Ectodermal cell (in vitro differentiated cells): ENCODE measurements around the gene CPE.

ENCODE experiments used
- H3K27ac ChIP-seq: 2 replicates; pipeline ENCODE4 v1.7.0; 2013; ENCODE audit warnings: mild to moderate bottlenecking, low read depth, low read length; ENCODE audit not compliant: insufficient read depth, poor library complexity, severe bottlenecking
- H3K27me3 ChIP-seq: 2 replicates; pipeline ENCODE4 v1.7.0; 2013; ENCODE audit warnings: mild to moderate bottlenecking, low read length; ENCODE audit not compliant: insufficient read depth, control insufficient read depth, poor library complexity, severe bottlenecking
- H3K36me3 ChIP-seq: one replicate; pipeline ENCODE4 v1.7.0; 2013; ENCODE audit warnings: low read length; ENCODE audit not compliant: control insufficient read depth, insufficient read depth
- H3K4me1 ChIP-seq: one replicate; pipeline ENCODE4 v1.7.0; 2013; ENCODE audit warnings: low read length; ENCODE audit not compliant: control insufficient read depth, insufficient read depth
- H3K4me3 ChIP-seq: 2 replicates; pipeline ENCODE4 v1.7.0; 2013; ENCODE audit warnings: low read depth, low read length, control low read depth; ENCODE audit not compliant: insufficient read depth
- H3K9me3 ChIP-seq: 2 replicates; pipeline ENCODE4 v1.7.0; 2013; ENCODE audit warnings: mild to moderate bottlenecking, low read length, moderate library complexity; ENCODE audit not compliant: control insufficient read depth
- WGBS, 2 experiments: methylation state at CpG; one replicate each; pipeline ENCODE4 v1.1.7; 2013; ENCODE audit warnings: missing lambda C conversion rate in 2 of 2; 5-methylcytosine and 5-hydroxymethylcytosine counted together

The CPE gene

GRCh38 chr4:165383591-165384073 is 4.8 kb downstream of the CPE start:
- H3K36me3 ChIP-seq: no peaks in the 10 kb centered on the region
- no peak overlapping the region for H3K27ac ChIP-seq
- no peak overlapping the region for H3K4me3 ChIP-seq
- H3K4me1 ChIP-seq: peaks cover 37% of the 10 kb centered on the region
- H3K27me3 ChIP-seq: peaks cover 15% of the 10 kb centered on the region
- H3K9me3 ChIP-seq: no peaks in the 10 kb centered on the region
- WGBS, 2 experiments: 72 to 79% methylated on average over 4 of the region's 4 CpGs

DNA sequence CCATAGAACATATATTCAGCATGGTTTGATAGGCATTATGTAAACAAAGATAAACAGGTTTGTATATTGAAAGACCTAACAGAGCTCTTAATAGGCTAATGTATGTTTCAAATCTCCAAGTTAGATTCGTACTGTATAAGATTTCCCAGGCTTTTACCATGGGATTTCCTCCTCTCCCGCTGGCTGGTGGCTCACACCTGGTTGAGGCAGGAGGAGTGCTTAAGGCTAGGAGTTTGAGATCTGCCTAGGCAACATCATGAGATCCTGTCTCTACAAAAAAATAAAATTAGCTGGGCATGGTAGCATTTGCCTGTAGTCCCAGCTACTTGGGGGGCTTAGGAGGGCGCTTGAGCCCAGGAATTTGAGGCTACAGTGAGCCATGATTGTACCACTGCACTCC is 5.4 kb downstream of the CPE start:
- Histone ChIP-seq H3K27ac (no peak overlapping the region), H3K36me3 (no peaks in the 10 kb centered on the region), H3K4me1 (peaks cover 37% of the 10 kb centered on the region), H3K27me3 (peaks cover 12% of the 10 kb centered on the region), H3K4me3 (no peak overlapping the region), H3K9me3 (no peaks in the 10 kb centered on the region)
- WGBS, 2 experiments: 89 to 90% methylated on average over 3 of the region's 3 CpGs

DNA sequence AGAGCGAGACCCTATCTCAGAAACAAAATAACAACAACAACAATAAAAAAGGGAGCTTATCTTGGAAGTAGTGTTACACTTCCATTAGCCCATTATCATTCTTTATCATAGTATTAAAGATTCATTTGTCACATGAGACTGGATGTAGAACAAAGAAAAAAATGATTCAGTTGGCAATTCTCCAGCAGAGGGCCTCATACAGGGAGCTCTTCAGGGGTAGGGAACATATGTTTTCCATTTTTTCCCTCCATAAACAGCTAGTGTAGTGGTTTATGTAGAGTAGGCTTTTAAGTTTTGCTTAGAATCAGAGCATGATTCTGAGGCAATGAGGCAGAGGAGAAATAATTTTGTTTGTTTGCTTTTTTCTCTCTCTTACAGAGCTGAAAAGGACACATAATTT is 5.8 kb downstream of the CPE start:
- no peaks in the 10 kb centered on the region for H3K36me3 ChIP-seq
- H3K27me3 ChIP-seq: peaks cover 9% of the 10 kb centered on the region
- H3K9me3 ChIP-seq: no peaks in the 10 kb centered on the region
- no peak overlapping the region for H3K27ac ChIP-seq
- 90 to 100% methylated on average over 1 of the region's 1 CpG for WGBS, 2 experiments
- no peak overlapping the region for H3K4me3 ChIP-seq
- peaks cover 37% of the 10 kb centered on the region for H3K4me1 ChIP-seq

DNA sequence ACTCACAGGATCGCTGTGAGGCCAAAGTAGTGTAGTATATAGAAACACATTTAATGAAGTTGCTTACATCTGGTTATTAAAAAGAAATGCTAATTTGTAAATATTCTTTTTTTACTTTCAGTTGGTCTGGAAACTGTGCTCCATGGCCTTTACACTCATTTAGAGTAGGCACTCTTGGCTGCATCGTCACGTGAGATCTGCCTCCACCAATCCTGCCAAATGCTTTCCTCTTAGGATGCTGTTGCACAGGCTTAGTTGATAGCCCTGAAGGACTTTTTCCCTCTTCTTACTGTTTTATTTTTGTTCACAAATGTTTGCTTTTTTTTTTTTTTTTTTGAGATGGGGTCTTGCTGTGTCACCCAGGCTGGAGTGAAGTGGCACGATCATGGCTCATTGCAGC is 6.3 kb downstream of the CPE start:
- 91 to 99% methylated on average over 3 to 4 of the region's 4 CpGs for WGBS, 2 experiments
- H3K4me3 ChIP-seq: no peak overlapping the region

GRCh38 chr4:165386328-165386727 is 7.5 kb downstream of the CPE start:
- 100% methylated on average over 1 of the region's 1 CpG for WGBS, 2 experiments
- Histone ChIP-seq H3K9me3 (no peaks in the 10 kb centered on the region), H3K36me3 (no peaks in the 10 kb centered on the region), H3K27me3 (no peaks in the 10 kb centered on the region), H3K4me1 (peaks cover 28% of the 10 kb centered on the region), H3K4me3 (no peak overlapping the region), H3K27ac (no peak overlapping the region)

More for the DNA sequence above, 6.3 kb downstream of the CPE start:
- peaks cover 3% of the 10 kb centered on the region for H3K27me3 ChIP-seq
- H3K4me1 ChIP-seq: peaks cover 34% of the 10 kb centered on the region
- no peak overlapping the region for H3K27ac ChIP-seq
- no peaks in the 10 kb centered on the region for H3K36me3 ChIP-seq
- H3K9me3 ChIP-seq: no peaks in the 10 kb centered on the region

- Histone ChIP-seq H3K27ac (no peak overlapping the region), H3K36me3 (no peaks in the 10 kb centered on the region), H3K27me3 (no peaks in the 10 kb centered on the region), H3K9me3 (no peaks in the 10 kb centered on the region), H3K4me1 (peaks cover 9% of the 10 kb centered on the region), H3K4me3 (no peak overlapping the region)
These were observed 9.9 kb downstream of the CPE start for GRCh38 chr4:165388756-165389155.

DNA sequence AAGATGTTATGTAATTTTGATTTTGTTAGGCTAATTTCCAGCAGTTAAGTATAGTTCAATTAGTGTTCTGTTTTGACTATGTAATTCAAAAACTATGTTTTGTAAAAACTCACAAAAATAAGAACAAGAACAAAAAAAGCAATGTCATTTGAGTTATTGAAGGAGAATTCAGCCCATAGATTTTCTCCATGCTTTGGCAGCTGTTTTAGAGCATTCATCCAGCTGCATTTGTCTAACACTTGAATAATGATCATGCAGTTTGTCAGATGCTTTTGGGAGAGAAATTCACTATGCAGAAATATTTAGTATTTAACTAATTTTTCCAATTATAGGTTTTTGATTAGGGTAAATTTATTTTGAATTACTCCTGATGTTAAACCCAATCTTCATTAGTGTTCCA is 14.2 kb downstream of the CPE start:
- H3K27ac ChIP-seq: no peak overlapping the region
- H3K4me3 ChIP-seq: no peak overlapping the region
- no peaks in the 10 kb centered on the region for H3K9me3 ChIP-seq
- no peaks in the 10 kb centered on the region for H3K27me3 ChIP-seq
- no peaks in the 10 kb centered on the region for H3K36me3 ChIP-seq
- H3K4me1 ChIP-seq: no peaks in the 10 kb centered on the region

DNA sequence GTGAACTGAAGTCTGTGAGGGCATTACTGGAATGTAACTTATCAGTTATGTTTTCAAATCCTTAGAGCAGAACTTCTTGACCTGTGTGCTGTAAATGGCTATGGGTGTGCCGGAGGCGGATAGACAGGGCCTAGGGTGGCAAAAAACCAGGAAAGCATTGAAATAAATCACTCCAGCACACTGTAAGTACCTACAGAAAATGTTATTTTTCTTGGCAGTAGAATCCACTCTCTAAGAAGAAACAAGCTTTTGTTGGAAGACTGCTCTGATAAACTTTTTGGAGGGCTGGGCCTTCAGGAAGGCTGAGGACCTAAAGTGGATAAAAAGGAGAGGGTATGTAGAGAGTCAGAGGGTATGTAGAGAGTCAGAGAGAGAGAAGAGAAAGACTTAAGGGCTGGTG is 14.9 kb downstream of the CPE start:
- Histone ChIP-seq H3K4me1 (peaks cover 3% of the 10 kb centered on the region), H3K27ac (no peak overlapping the region), H3K4me3 (no peak overlapping the region), H3K9me3 (no peaks in the 10 kb centered on the region), H3K36me3 (no peaks in the 10 kb centered on the region), H3K27me3 (no peaks in the 10 kb centered on the region)
- 50% methylated on average over 2 of the region's 2 CpGs for WGBS, 2 experiments

- Histone ChIP-seq H3K9me3 (no peaks in the 10 kb centered on the region), H3K36me3 (no peaks in the 10 kb centered on the region), H3K27ac (no peak overlapping the region), H3K4me3 (no peak overlapping the region), H3K27me3 (no peaks in the 10 kb centered on the region), H3K4me1 (peaks cover 4% of the 10 kb centered on the region)
- 94 to 95% methylated on average over 5 of the region's 5 CpGs for WGBS, 2 experiments
These were observed 15.5 kb downstream of the CPE start for GRCh38 chr4:165394275-165394674.

- no peak overlapping the region for H3K4me3 ChIP-seq
- H3K4me1 ChIP-seq: peaks cover 4% of the 10 kb centered on the region
- no peak overlapping the region for H3K27ac ChIP-seq
- no peaks in the 10 kb centered on the region for H3K27me3 ChIP-seq
- WGBS, 2 experiments: 29 to 52% methylated on average over 1 of the region's 1 CpG
- H3K9me3 ChIP-seq: no peaks in the 10 kb centered on the region
- H3K36me3 ChIP-seq: no peaks in the 10 kb centered on the region
These were observed 19.8 kb downstream of the CPE start for GRCh38 chr4:165398570-165398969.

- H3K4me1 ChIP-seq: peaks cover 4% of the 10 kb centered on the region
- no peak overlapping the region for H3K27ac ChIP-seq
- no peaks in the 10 kb centered on the region for H3K9me3 ChIP-seq
- 91 to 93% methylated on average over 9 of the region's 9 CpGs for WGBS, 2 experiments
- H3K4me3 ChIP-seq: no peak overlapping the region
- H3K27me3 ChIP-seq: no peaks in the 10 kb centered on the region
- H3K36me3 ChIP-seq: no peaks in the 10 kb centered on the region
These were observed 23.6 kb downstream of the CPE start for GRCh38 chr4:165402375-165402774.
